ENCODE data around the gene CLCN2. TPM values are rescaled to one million over a fixed set of nuclear protein-coding genes. Genes with fewer than 3 reads are reported as not detected.
A peak's percentile ranks its signal among the peaks of the same experiment; 100 is the strongest.

The CLCN2 gene
- total RNA-seq, 6 experiments from 2014 or later = 1.8 to 2.9 (median 2.5) TPM

GRCh38 chr3:184381261-184382224, 20.1 kb upstream of the CLCN2 start:
- WGBS (ENCODE audit: insufficient coverage, low coverage, low lambda C conversion rate, missing lambda C conversion rate) = 51% methylated on average over 9 of the region's 55 CpGs
- peaks cover 0 to 15% (median 3%) of the 10 kb centered on the region in 4 donors for H3K36me3 ChIP-seq
- no peak for TF ChIP-seq CTCF (IDR thresholded peaks at IDR 0.05)
- no peak for TF ChIP-seq POLR2A (IDR thresholded peaks at IDR 0.05)
- no peaks in the 10 kb centered on the region for H3K27me3 ChIP-seq
- H3K4me3 ChIP-seq = peak overlapping the region; percentile 44 to 70 (median 54)
- H3K9me3 ChIP-seq = no peaks in the 10 kb centered on the region
- peak in 2 of 4 donors; percentile 0 to 14 for ATAC-seq
- intact Hi-C loops (cut with DNase I) = no loop called here
- peak in 2 of 3 donors; percentile 54 to 64 for DNase-seq
- H3K4me1 ChIP-seq = peaks cover 0 to 15% (median 0%) of the 10 kb centered on the region in 4 donors
- H3K27ac ChIP-seq = peak overlapping the region in 1 of 3 donors; percentile 66

- TF ChIP-seq POLR2A (IDR thresholded peaks at IDR 0.05) = no peak
- no peak for TF ChIP-seq CTCF (IDR thresholded peaks at IDR 0.05)
Measured at GRCh38 chr3:184380627-184381260, 19.3 kb upstream of the CLCN2 start.

GRCh38 chr3:184380185-184380626, 18.8 kb upstream of the CLCN2 start:
- Histone ChIP-seq H3K4me1 (peaks cover 0 to 16% (median 0%) of the 10 kb centered on the region in 4 donors), H3K27ac (peak overlapping the region in 1 of 3 donors; percentile 96), H3K9me3 (no peaks in the 10 kb centered on the region), H3K36me3 (peaks cover 0 to 18% (median 6%) of the 10 kb centered on the region in 4 donors), H3K4me3 (peak overlapping the region; percentile 44 to 70 (median 54)), H3K27me3 (no peaks in the 10 kb centered on the region)
- peak; percentile 83 to 89 (median 87) for DNase-seq
- no peak for TF ChIP-seq CTCF (IDR thresholded peaks at IDR 0.05)
- TF ChIP-seq POLR2A (IDR thresholded peaks at IDR 0.05) = no peak
- intact Hi-C loops (cut with DNase I) = no loop called here
- 0% methylated on average over 5 of the region's 62 CpGs for WGBS (ENCODE audit: insufficient coverage, low coverage, low lambda C conversion rate, missing lambda C conversion rate)
- ATAC-seq = peak; percentile 43 to 44 (median 44)

More at GRCh38 chr3:184380627-184381260, 19.3 kb upstream of the CLCN2 start:
- Histone ChIP-seq H3K9me3 (no peaks in the 10 kb centered on the region), H3K4me1 (peaks cover 0 to 16% (median 0%) of the 10 kb centered on the region in 4 donors), H3K4me3 (peak overlapping the region; percentile 44 to 70 (median 54)), H3K27ac (peak overlapping the region in 1 of 3 donors; percentile 66), H3K27me3 (no peaks in the 10 kb centered on the region), H3K36me3 (peaks cover 0 to 14% (median 4%) of the 10 kb centered on the region in 4 donors)
- DNase-seq (peak in 1 of 3 donors; percentile 61), ATAC-seq (no peak)
- intact Hi-C loops (cut with DNase I) = no loop called here
- 28% methylated on average over 3 of the region's 42 CpGs for WGBS (ENCODE audit: insufficient coverage, low coverage, low lambda C conversion rate, missing lambda C conversion rate)

- H3K4me1 ChIP-seq = peaks cover 0 to 16% (median 0%) of the 10 kb centered on the region in 4 donors
- intact Hi-C loops (cut with DNase I) = loop anchor here (10.0 kb wide), 2 partner anchors 85 to 135 kb away; no protein-coding TSS in a partner anchor
- H3K9me3 ChIP-seq = no peaks in the 10 kb centered on the region
- ATAC-seq (peak; percentile 2 to 28 (median 12)), DNase-seq (peak in 1 of 3 donors; percentile 62)
- peaks cover 0 to 18% (median 5%) of the 10 kb centered on the region in 4 donors for H3K36me3 ChIP-seq
- 13% methylated on average over 19 of the region's 71 CpGs for WGBS (ENCODE audit: insufficient coverage, low coverage, low lambda C conversion rate, missing lambda C conversion rate)
- H3K4me3 ChIP-seq = peak within 1 kb of the TSS; percentile 54 to 70 (median 63)
- H3K27me3 ChIP-seq = no peaks in the 10 kb centered on the region
- H3K27ac ChIP-seq = peak within 1 kb of the TSS; percentile 82 to 96 (median 91)
- TF ChIP-seq POLR2A (IDR thresholded peaks at IDR 0.05) = no peak
- TF ChIP-seq CTCF (IDR thresholded peaks at IDR 0.05) = no peak
Measured at GRCh38 chr3:184379358-184380184, 18.2 kb upstream of the CLCN2 start, which contains the start of gene CHRD. Gene CHRD, plus strand, starts transcription at chr3:184380054. Its CDS starts 265 bp downstream, at chr3:184380319.
